ENCODE measurements around the gene JRKL.

The JRKL gene

GRCh38 chr11:96373826-96374225 is 16.0 kb upstream of the JRKL start:
- in situ Hi-C loops (cut with MboI; ENCODE audit: low pct_unique_long_range_greater_than_20kb, low sequenced_read_pairs, unreplicated experiment): no loop called here
- DNase-seq (ENCODE audit: low spot score): no peak
- TF ChIP-seq CTCF (IDR thresholded peaks at IDR 0.05; ENCODE audit: extremely low read depth, insufficient read depth, missing control alignments): no peak

- TF ChIP-seq CTCF (IDR thresholded peaks at IDR 0.05; ENCODE audit: extremely low read depth, insufficient read depth, missing control alignments): no peak
- no peak for DNase-seq (ENCODE audit: low spot score)
- in situ Hi-C loops (cut with MboI; ENCODE audit: low pct_unique_long_range_greater_than_20kb, low sequenced_read_pairs, unreplicated experiment): loop anchor here (25.0 kb wide), 1 partner anchor 539 kb away; no protein-coding TSS in a partner anchor
Measured at GRCh38 chr11:96376796-96377195, 13.0 kb upstream of the JRKL start.

- DNase-seq (ENCODE audit: low spot score): no peak
- no peak for TF ChIP-seq CTCF (IDR thresholded peaks at IDR 0.05; ENCODE audit: extremely low read depth, insufficient read depth, missing control alignments)
- in situ Hi-C loops (cut with MboI; ENCODE audit: low pct_unique_long_range_greater_than_20kb, low sequenced_read_pairs, unreplicated experiment): loop anchor here (25.0 kb wide), 1 partner anchor 547 kb away; no protein-coding TSS in a partner anchor
Measured at GRCh38 chr11:96384156-96384555, 5.7 kb upstream of the JRKL start.

GRCh38 chr11:96385187-96385586 is 4.6 kb upstream of the JRKL start:
- TF ChIP-seq CTCF (IDR thresholded peaks at IDR 0.05; ENCODE audit: extremely low read depth, insufficient read depth, missing control alignments): no peak
- no peak for DNase-seq (ENCODE audit: low spot score)
- in situ Hi-C loops (cut with MboI; ENCODE audit: low pct_unique_long_range_greater_than_20kb, low sequenced_read_pairs, unreplicated experiment): loop anchor here (25.0 kb wide), 1 partner anchor 548 kb away; no protein-coding TSS in a partner anchor

GRCh38 chr11:96388891-96389719 is 708 bp upstream of the JRKL start:
- TF ChIP-seq CTCF (IDR thresholded peaks at IDR 0.05; ENCODE audit: extremely low read depth, insufficient read depth, missing control alignments): no peak
- no peak for DNase-seq (ENCODE audit: low spot score)
- in situ Hi-C loops (cut with MboI; ENCODE audit: low pct_unique_long_range_greater_than_20kb, low sequenced_read_pairs, unreplicated experiment): loop anchor here (25.0 kb wide), 1 partner anchor 552 kb away; no protein-coding TSS in a partner anchor

GRCh38 chr11:96390488-96390792 is 627 bp downstream of the JRKL start:
- in situ Hi-C loops (cut with MboI; ENCODE audit: low pct_unique_long_range_greater_than_20kb, low sequenced_read_pairs, unreplicated experiment): loop anchor here (25.0 kb wide), 1 partner anchor 553 kb away; no protein-coding TSS in a partner anchor
- no peak for DNase-seq (ENCODE audit: low spot score)
- no peak for TF ChIP-seq CTCF (IDR thresholded peaks at IDR 0.05; ENCODE audit: extremely low read depth, insufficient read depth, missing control alignments)
